GM18870 (cell line): ENCODE results near the gene C1orf74.
A peak's percentile ranks its signal among the peaks of the same experiment; 100 is the strongest.

ENCODE experiments used
- ATAC-seq: cut with Tn5 transposase; IDR thresholded peaks from one replicate; pipeline ENCODE4 v1.9.1; 2021; ENCODE audit warnings: moderate library complexity; ENCODE audit not compliant: unreplicated experiment

Gene C1orf74

DNA sequence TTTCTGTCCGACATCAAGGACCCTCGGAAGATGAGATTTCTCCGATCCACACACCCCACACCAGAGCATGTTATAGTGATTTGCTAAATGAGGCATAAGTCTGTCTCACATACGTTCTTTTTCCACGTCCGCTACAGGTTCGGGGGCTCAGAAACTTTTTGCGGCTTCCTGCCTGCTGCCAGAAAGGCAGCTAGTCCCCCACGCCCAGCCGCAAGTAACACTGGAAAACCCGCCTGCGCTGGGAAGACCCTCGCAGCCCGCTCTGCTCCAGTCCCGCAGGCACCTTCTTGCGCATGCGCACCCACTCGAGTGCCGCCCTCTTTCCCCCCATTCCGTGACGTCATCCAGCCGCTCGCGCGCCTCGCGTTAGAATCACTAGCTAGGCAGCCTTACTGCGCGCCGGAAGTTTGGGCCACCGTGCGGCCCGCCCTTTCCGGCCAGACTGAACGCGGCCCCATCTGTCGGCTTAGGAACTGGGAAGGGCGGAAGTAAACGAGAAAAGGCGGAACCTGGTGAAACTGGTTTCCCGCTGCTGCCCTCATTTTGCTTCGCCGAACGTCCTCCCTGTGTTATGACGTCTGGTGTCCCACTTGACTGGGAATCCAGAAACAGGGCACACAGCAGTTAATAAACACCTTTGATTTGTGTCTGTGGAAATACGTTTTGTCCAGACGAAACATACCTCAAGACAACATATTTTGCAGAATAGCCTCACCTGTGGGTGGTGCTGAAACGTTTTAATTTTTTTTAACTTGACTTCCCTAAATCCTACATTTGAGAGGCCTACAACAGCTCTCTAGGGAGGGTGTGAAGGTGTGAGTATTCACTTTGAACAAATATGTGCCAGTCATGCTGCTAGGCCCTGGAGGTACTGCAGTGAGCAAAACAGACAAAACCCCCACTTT is at the start of gene C1orf74:
C1orf74 (minus strand) TSS at position 295 of the 905 bp plus-strand sequence. CDS start 925 bp downstream, outside the sequence.
- peak; percentile 91 for ATAC-seq

GRCh38 chr1:209831615-209832014 is 47.3 kb upstream of the C1orf74 start:
- ATAC-seq: no peak

DNA sequence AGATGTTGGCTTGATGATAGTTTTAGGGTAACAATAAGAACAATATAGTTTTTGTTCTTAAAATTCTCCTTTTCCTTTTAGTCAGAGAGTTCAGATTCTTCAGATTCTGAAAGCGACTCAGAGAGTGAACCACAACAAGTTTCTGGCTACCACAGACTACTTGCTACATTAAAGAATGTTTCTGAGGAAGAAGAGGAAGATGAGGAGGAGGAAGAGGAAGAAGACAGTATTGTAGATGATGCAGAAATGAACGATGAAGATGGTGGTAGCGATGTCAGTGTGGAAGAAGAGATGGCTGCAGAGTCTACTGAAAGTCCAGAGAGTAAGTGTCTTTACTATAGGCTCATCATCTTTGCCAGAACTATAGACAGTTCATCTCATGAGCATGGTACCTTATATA is 46.4 kb upstream of the C1orf74 start:
- ATAC-seq: no peak

DNA sequence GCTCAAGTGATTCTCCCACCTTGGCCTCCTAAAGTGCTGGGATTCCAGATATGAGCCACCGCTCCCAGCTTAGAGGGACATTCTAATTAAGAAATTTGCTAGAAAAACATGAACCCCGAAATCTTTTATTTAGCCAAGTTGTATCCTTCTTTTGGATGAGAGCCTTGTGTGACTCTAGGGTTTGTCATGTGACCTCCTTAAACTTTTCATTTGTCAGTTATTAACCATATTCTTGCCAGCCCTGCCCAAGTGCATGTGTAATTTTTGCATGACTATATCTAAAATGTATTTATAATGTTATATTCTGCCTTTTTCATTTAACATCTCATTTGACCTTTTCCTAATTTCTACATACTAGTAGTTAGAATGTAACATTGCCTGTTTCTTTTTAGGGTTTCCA is 45.4 kb upstream of the C1orf74 start:
- ATAC-seq: no peak

- ATAC-seq: peak; percentile 87
These were observed 43.3 kb upstream of the C1orf74 start, which contains the start of gene UTP25 for GRCh38 chr1:209827384-209828262. UTP25 (plus strand) TSS chr1:209827972; CDS start chr1:209828064, 92 bp downstream.

- no peak for ATAC-seq
These were observed 41.5 kb upstream of the C1orf74 start for GRCh38 chr1:209825591-209826434.

DNA sequence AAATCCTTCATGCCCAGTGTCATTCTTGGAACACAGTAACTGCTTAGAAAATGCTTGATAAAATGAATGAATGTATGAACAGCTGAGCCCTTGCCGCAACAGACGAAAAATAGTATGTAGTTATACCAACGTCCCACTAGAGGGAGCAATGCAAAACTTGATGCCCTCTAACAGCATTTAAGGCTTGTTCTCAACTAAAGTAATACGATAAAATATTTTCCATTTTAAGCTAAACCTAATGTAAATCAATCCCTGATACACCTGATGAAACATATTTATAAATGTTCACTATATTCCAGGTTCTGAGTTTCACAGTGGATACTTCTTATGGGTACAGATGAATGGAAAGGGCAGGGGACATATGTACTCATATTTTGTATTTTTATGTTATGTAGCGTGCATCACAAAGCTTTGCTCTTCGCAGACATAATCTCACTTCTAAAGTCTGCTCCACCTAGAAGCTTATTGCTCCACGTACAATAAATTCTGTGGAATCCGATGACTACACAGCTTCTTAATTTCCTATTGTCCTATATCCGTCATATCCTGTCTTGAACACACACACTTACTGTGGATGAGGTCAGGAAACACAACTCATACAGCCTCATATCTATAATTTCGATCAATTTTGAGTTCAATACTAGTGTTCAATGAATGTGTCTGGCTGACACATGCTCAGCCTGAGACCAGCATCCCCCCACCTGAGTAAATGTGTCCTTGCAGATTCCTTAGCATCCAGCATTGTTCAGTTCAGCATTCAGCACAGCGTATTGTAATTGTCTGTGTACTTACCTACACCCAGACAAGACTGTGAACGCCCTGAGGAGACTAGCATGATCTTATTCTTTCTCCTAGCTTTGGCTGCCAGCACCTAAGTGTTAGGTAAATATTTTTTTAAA is 39.0 kb upstream of the C1orf74 start:
- peak; percentile 49 for ATAC-seq

DNA sequence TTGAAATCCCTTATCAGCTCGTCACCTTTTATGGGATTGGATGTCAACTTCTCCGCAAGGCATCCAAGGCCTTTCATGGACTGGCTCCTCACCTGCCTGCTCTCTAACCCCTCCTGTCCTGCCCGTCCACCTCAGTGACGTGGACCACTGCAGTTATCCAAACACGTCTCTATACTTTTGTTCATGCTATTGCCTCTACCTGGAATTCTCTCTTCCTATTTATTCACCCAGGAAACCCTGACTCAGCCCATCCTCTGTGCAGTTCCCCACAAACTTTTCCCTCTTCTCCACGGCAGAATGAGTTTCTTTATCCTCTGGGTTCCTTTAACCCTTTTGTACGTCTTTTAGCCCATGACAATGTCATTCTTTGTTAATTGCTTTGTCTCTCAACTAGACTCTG is 38.3 kb upstream of the C1orf74 start:
- no peak for ATAC-seq

DNA sequence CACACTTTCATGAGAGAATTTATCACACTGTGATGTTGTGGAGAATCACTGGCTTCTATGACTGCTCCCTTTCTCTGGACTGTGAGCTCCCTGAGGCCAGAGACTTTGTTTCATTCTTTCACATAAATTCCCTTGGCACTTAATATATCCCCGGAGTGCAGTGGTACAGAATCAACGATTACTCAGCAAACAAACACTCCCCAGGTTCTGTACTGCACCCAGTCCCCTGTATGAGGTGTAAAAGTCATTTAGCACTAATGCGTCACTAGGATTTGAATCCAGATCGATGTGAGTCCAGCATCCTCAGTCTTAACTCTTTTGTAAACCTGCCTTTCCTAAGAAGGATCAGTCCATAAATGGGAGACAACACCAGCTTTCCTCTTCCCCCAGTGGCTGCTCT is 36.6 kb upstream of the C1orf74 start:
- ATAC-seq: no peak

DNA sequence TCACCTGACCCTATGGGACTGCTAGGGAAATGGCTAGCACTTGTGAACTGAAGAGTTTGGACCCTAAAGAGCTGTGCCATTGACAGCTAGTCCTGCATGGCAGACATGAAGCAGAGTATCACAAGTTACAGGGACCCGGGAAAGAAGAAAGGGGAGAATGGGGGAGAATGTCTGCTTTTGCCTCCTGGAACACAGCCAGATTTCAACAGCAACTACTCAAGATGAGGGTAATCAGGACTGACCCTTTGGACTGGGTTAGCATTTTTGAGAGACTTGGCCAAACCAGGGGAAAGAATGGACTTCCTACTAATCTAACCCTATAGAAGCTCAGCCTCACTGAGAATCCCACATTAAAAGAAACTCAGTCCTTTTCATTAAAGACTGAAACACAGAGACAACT is 34.7 kb upstream of the C1orf74 start:
- ATAC-seq: no peak

DNA sequence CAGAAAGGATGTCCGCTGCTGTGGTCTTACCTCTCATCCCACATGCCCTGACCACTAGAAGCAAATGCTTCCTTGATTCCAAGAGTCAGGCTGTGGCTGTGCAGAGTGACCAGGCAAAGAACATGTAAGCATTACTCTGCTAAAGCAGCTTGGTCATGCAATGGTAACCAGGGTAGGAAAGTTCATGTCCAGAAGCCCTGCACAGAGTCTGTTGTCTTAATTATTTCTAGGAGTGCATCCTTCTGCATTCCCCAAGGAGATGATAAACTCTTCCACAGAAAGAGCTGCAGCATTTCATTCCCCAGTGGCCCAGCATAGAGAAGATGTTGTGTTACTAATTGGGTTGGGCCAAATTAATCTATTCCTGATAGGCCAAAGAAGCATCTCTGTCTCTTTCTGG is 33.3 kb upstream of the C1orf74 start:
- no peak for ATAC-seq

DNA sequence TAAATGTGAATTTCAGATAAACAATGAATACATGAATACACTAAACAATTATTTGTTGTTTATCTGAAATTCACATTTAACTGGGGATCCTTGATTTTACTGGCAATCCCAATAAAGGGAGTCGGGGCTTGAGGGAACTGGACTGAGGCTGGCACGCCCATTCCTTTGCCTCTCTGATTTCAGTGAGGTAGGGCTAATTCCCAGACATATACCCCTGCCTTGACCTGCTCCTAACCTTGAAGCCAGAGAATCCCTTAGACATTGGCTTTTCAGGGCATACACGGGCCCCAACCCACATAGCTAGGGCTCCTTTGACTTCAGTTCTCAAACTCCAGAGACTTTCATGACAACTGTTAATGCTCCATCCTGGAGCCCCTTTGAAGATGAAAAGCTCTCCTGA is 32.6 kb upstream of the C1orf74 start:
- ATAC-seq: no peak

- ATAC-seq: no peak
These were observed 31.6 kb upstream of the C1orf74 start for GRCh38 chr1:209815931-209816341.

GRCh38 chr1:209815490-209815889 is 31.1 kb upstream of the C1orf74 start:
- ATAC-seq: no peak

GRCh38 chr1:209813902-209814301 is 29.5 kb upstream of the C1orf74 start:
- ATAC-seq: no peak

DNA sequence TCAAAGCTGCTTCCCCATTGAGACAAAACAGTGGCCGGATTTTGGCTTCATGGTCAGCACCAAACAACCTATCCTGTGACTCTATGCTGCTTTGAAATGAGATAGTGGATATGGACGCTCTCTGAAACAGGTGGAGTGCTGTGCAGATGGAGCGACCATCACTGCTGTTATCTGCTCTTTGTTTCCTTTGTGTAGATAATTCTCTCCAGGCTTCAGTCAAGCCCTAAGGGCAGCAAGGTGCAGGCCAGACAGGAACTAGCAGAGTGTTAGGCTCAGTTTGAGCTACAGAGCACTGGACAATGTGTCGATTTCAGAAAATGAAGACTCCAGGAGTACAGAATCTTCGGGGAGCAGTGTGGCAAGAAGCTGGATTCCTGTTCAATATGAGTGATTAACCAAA is 26.4 kb upstream of the C1orf74 start:
- no peak for ATAC-seq

GRCh38 chr1:209809611-209810010 is 25.3 kb upstream of the C1orf74 start:
- no peak for ATAC-seq

- no peak for ATAC-seq
These were observed 23.8 kb upstream of the C1orf74 start for GRCh38 chr1:209808059-209808581.

DNA sequence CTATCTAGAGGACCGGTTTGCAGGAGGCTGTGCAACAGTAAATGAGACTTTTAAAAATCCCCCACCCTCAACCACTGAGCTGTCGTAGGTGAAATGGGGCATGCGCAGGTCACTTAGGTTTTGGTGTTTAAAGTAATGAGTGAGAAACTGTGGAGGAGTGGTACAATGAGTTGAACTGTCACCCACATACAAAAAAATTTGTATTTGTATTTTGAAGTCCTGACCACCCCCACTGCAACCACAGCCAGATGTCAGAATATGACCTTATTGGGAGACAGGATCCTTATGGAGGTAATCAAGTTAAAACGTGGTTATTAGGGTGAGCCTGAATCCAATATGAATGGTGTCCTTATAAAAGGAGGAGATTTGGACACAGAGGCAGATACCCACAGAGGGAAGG is 23.1 kb upstream of the C1orf74 start:
- no peak for ATAC-seq
